ENCODE results near the gene EPS15. TPM values are rescaled to one million over a fixed set of nuclear protein-coding genes. Genes with fewer than 3 reads are reported as not detected.
"Not testable (repeated sequence)": the region's sequence is repeated elsewhere in the genome, so short reads cannot be mapped to it uniquely, and the experiment has no call there.

Gene EPS15
- total RNA-seq, 1 donor from 2014 or later: 42.0 TPM

DNA sequence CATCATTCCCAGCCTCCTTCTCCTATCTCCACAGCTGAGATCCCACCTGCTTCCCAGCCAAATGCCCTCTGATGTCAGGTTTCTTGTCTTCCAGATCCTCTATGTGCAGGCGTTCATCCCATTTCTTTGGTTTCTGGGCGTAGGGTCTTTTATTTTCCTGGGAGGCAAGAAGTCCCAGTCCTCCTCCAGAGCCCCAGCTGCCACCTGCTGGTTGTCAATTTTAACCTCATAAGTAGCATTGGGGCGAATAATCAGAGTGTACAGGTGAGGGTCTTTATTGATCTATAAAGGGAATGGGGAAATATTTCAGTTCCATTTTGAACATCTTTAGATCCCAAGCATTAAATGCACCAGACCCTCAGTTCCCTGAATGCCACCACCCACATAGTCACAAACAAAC lies 47.2 kb upstream of the EPS15 start:
- no peak overlapping the region for H3K4me3 ChIP-seq
- H3F3A ChIP-seq (ENCODE audit: low read depth): no peaks in the 10 kb centered on the region

DNA sequence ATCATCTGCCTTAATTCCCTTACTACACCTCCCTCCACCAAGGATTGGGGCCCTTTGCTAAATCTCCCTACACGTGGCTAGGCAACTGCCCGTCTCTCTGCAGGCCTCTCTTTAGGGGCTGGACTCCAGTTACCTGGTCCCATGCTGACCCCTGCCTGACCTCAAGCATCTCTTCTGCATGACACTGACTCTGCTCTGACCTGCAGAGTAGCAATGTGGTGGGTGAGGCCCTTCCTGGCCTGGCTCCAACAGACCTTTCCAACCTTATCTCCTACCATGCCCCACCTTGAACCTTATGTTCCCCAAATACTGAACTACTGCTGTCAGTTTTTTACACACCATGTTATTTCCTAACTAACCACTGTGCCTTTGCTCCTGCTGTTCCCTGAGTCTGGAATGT lies 45.9 kb upstream of the EPS15 start:
- peaks cover 5% of the 10 kb centered on the region for H3K4me1 Mint-ChIP-seq
- Histone ChIP-seq H3K4me3 (no peak overlapping the region), H3K79me2 (ENCODE audit: low read depth) (no peaks in the 10 kb centered on the region), H3K9me3 (ENCODE audit: low read depth) (no peaks in the 10 kb centered on the region), H3K27ac (no peak overlapping the region), H3K9ac (no peak overlapping the region), H3F3A (ENCODE audit: low read depth) (no peaks in the 10 kb centered on the region), H3K4me1 (no peaks in the 10 kb centered on the region), H4K20me1 (ENCODE audit: low read depth) (no peaks in the 10 kb centered on the region), H3K27me3 (no peaks in the 10 kb centered on the region), H3K36me3 (no peaks in the 10 kb centered on the region), H3K4me2 (no peak overlapping the region), H2AFZ (replicated peaks) (no peak overlapping the region)
- no peak for TF ChIP-seq EZH2 (IDR thresholded peaks at IDR 0.05)
- H3K9me3 Mint-ChIP-seq: no peaks in the 10 kb centered on the region
- no peak overlapping the region for H3K27ac Mint-ChIP-seq
- H3K4me3 Mint-ChIP-seq: no peak overlapping the region
- no peaks in the 10 kb centered on the region for H3K36me3 Mint-ChIP-seq
- no peak for DNase-seq (ENCODE audit: low spot score)
- H3K27me3 Mint-ChIP-seq (ENCODE audit: insufficient read depth, low read depth): peaks cover 5% of the 10 kb centered on the region

More for the DNA sequence above, 47.2 kb upstream of the EPS15 start:
- Histone ChIP-seq H3K4me1 (no peaks in the 10 kb centered on the region), H3K9me3 (ENCODE audit: low read depth) (no peaks in the 10 kb centered on the region), H2AFZ (replicated peaks) (no peak overlapping the region), H3K4me2 (no peak overlapping the region), H3K79me2 (ENCODE audit: low read depth) (no peaks in the 10 kb centered on the region), H3K27ac (no peak overlapping the region), H3K27me3 (no peaks in the 10 kb centered on the region), H4K20me1 (ENCODE audit: low read depth) (no peaks in the 10 kb centered on the region), H3K36me3 (no peaks in the 10 kb centered on the region), H3K9ac (no peak overlapping the region)
- TF ChIP-seq, protein P1, sequence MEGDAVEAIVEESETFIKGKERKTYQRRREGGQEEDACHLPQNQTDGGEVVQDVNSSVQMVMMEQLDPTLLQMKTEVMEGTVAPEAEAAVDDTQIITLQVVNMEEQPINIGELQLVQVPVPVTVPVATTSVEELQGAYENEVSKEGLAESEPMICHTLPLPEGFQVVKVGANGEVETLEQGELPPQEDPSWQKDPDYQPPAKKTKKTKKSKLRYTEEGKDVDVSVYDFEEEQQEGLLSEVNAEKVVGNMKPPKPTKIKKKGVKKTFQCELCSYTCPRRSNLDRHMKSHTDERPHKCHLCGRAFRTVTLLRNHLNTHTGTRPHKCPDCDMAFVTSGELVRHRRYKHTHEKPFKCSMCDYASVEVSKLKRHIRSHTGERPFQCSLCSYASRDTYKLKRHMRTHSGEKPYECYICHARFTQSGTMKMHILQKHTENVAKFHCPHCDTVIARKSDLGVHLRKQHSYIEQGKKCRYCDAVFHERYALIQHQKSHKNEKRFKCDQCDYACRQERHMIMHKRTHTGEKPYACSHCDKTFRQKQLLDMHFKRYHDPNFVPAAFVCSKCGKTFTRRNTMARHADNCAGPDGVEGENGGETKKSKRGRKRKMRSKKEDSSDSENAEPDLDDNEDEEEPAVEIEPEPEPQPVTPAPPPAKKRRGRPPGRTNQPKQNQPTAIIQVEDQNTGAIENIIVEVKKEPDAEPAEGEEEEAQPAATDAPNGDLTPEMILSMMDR (IDR thresholded peaks at IDR 0.05): no peak
- Mint-ChIP-seq H3K4me1 (peaks cover 8% of the 10 kb centered on the region), H3K4me3 (no peak overlapping the region), H3K27me3 (ENCODE audit: insufficient read depth, low read depth) (peaks cover 5% of the 10 kb centered on the region), H3K9me3 (no peaks in the 10 kb centered on the region), H3K36me3 (no peaks in the 10 kb centered on the region), H3K27ac (no peak overlapping the region)
- no peak for DNase-seq (ENCODE audit: low spot score)

DNA sequence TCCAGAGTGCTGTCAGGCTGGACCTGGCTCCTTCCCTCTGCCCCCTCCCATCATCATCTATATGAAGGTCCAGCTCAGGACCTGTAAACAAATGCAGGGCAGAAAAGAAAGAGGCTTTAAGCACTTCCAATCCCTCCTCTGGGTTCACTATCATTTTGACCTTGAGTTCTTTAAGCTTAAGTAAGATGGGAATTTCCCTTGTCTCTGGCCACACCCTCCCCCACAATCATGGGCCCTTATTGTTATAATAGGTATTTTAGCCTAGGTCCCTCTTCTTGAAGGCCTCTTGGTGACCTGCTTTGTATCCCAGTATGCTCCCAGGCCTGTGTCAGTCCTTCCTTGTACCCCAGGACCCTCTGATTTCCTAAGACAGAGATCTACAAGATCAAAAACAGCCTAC lies 45.1 kb upstream of the EPS15 start:
- no peaks in the 10 kb centered on the region for H3K27me3 ChIP-seq
- no peak for DNase-seq (ENCODE audit: low spot score)
- H3K79me2 ChIP-seq (ENCODE audit: low read depth): no peaks in the 10 kb centered on the region
- H2AFZ ChIP-seq (replicated peaks): no peak overlapping the region
- H3K36me3 ChIP-seq: no peaks in the 10 kb centered on the region
- Mint-ChIP-seq H3K9me3 (no peaks in the 10 kb centered on the region), H3K36me3 (no peaks in the 10 kb centered on the region), H3K27me3 (ENCODE audit: insufficient read depth, low read depth) (peaks cover 5% of the 10 kb centered on the region), H3K4me3 (no peak overlapping the region), H3K27ac (no peak overlapping the region), H3K4me1 (peaks cover 5% of the 10 kb centered on the region)
- no peak overlapping the region for H3K4me2 ChIP-seq
- no peak overlapping the region for H3K4me3 ChIP-seq
- peaks cover 2% of the 10 kb centered on the region for H3K4me1 ChIP-seq
- TF ChIP-seq, protein P1 (IDR thresholded peaks at IDR 0.05): no peak
- TF ChIP-seq EZH2 (IDR thresholded peaks at IDR 0.05) (no peak), EZH2phosphoT487 (IDR thresholded peaks at IDR 0.05) (no peak)
- H3K9me3 ChIP-seq (ENCODE audit: low read depth): no peaks in the 10 kb centered on the region
- no peak overlapping the region for H3K27ac ChIP-seq
- H3F3A ChIP-seq (ENCODE audit: low read depth): no peaks in the 10 kb centered on the region
- no peaks in the 10 kb centered on the region for H4K20me1 ChIP-seq (ENCODE audit: low read depth)
- H3K9ac ChIP-seq: no peak overlapping the region

DNA sequence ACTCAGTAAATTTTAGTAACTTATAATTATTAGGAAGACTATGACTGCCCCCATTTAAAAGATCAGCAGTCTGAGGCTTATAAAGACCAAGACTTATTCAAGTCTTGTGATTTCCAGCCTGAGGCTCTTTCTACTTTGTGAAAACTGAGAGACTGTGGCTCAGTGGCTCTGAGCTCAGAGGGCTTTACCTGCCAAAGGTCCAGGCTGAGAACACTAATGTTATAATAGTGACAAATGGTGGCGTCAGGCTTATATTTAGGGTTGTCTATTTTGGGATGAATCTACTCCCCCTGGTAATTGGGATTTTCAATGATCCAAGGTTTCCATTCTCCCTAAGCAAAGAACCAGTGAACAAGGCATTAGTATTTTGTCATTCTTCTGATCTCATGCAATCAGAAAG lies 42.6 kb upstream of the EPS15 start:
- no peaks in the 10 kb centered on the region for H3K4me1 Mint-ChIP-seq
- Histone ChIP-seq H2AFZ (replicated peaks) (no peak overlapping the region), H3K79me2 (ENCODE audit: low read depth) (no peaks in the 10 kb centered on the region), H4K20me1 (ENCODE audit: low read depth) (no peaks in the 10 kb centered on the region), H3K4me1 (peaks cover 5% of the 10 kb centered on the region), H3K36me3 (no peaks in the 10 kb centered on the region), H3K4me2 (no peak overlapping the region), H3F3A (ENCODE audit: low read depth) (no peaks in the 10 kb centered on the region), H3K9me3 (ENCODE audit: low read depth) (no peaks in the 10 kb centered on the region), H3K9ac (no peak overlapping the region), H3K27me3 (no peaks in the 10 kb centered on the region), H3K27ac (no peak overlapping the region), H3K4me3 (no peak overlapping the region)
- no peak for DNase-seq (ENCODE audit: low spot score)
- H3K27me3 Mint-ChIP-seq (ENCODE audit: insufficient read depth, low read depth): peaks cover 5% of the 10 kb centered on the region
- H3K9me3 Mint-ChIP-seq: no peaks in the 10 kb centered on the region
- TF ChIP-seq, protein P1 (IDR thresholded peaks at IDR 0.05): no peak
- TF ChIP-seq EZH2phosphoT487 (IDR thresholded peaks at IDR 0.05) (no peak), EZH2 (IDR thresholded peaks at IDR 0.05) (no peak)
- no peak overlapping the region for H3K27ac Mint-ChIP-seq
- H3K4me3 Mint-ChIP-seq: no peak overlapping the region
- H3K36me3 Mint-ChIP-seq: no peaks in the 10 kb centered on the region

DNA sequence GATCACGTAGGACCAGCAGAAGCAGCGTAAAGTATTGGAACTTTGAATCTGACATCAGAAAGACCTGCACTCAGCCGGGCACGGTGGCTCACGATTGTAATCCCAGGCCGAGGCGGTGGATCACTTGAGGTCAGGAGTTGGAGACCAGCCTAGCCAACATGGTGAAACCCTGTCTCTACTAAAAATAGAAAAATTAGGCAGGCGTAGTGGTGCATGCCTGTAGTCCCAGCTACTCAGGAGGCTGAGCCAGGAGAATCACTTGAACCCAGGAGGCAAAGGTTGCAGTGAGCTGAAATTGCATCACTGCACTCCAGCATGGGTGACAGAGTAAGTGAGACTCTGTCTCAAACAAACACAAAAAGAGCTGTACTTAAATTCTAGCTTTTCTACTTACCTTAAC lies 41.8 kb upstream of the EPS15 start:
- not testable (repeated sequence) for H3K4me3 Mint-ChIP-seq; H3K9me3 Mint-ChIP-seq; H3K9me3 ChIP-seq (ENCODE audit: low read depth); H3K4me1 ChIP-seq; H3K4me2 ChIP-seq; H3K27ac Mint-ChIP-seq; H4K20me1 ChIP-seq (ENCODE audit: low read depth); H3K36me3 Mint-ChIP-seq; H2AFZ ChIP-seq (replicated peaks); H3K79me2 ChIP-seq (ENCODE audit: low read depth); DNase-seq (ENCODE audit: low spot score); H3K27me3 ChIP-seq; H3F3A ChIP-seq (ENCODE audit: low read depth); H3K27me3 Mint-ChIP-seq (ENCODE audit: insufficient read depth, low read depth); H3K9ac ChIP-seq; H3K4me3 ChIP-seq; H3K27ac ChIP-seq; H3K4me1 Mint-ChIP-seq; H3K36me3 ChIP-seq

Measured in neural progenitor cell (in vitro differentiated cells).